AML-193 (cell line): ENCODE data around the gene IKZF2.

Source experiments
- DNase-seq, 2 experiments: peaks; one replicate each; lab custom pipeline; 2025; lab: John Stamatoyannopoulos, UW

The IKZF2 gene

DNA sequence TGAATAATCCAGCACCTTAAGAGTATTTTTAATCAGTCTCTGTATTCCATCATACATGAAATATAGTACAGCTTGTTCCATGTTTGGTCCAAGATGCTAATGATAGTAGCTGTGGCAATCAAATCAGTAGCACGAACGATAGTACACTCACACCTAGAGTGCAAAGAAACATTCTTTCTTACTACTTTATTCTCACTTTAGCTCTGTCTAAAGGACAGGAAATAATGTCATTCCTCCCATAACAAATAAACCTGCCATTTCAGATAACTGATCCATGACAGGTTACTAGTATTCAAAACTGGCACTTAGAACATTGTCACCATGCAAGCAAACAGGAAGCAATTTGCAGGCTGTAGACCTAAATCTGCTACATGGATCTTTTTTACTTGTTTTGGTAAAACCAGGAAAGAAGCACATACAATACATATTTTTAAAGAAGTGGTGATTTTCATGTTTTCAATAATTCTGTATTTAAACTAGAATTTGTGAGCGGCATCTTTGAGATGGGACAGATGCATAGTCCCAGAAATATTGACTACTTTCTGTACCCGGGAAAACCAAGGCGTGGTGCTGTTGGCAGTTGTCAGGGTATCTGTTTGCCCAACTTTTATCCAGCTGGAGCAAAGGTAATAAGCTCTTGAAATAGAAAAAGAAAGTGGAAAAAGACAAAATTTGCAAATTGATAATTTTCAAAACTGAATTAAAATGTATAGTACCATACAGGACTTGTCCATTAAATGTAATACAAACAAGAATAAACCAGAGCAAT lies 49.5 kb downstream of the IKZF2 start:
- DNase-seq: no peak

- no peak for DNase-seq
Measured at GRCh38 chr2:213101109-213101508, 50.3 kb downstream of the IKZF2 start.

- DNase-seq: no peak
Measured at GRCh38 chr2:213098612-213099011, 52.8 kb downstream of the IKZF2 start.

- DNase-seq: no peak
Measured at GRCh38 chr2:213091765-213092164, 59.6 kb downstream of the IKZF2 start.

GRCh38 chr2:213090772-213091171 lies 60.6 kb downstream of the IKZF2 start:
- DNase-seq: no peak

- no peak for DNase-seq
Measured at GRCh38 chr2:213089438-213089837, 62.0 kb downstream of the IKZF2 start.

DNA sequence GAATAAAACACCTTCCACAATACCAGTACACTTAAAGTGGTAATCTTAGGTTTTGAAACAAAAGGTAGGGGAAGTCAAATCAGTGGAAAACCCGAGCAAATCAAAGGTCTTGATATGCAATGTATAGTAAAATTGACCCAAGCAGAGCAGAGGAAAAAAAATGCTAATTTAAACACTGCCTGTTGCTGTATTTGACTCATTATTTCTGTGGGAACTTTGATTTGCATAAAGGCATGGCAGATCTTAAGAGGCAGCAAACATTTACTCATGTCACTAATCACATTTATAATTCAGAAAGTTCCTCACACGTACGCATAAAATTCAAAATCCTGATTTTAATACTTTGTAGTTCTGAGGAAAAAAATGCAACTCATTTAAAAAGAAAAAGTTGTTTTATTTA lies 64.4 kb downstream of the IKZF2 start:
- no peak for DNase-seq

GRCh38 chr2:213086571-213086970 lies 64.8 kb downstream of the IKZF2 start:
- DNase-seq: no peak

GRCh38 chr2:213086050-213086449 lies 65.4 kb downstream of the IKZF2 start:
- no peak for DNase-seq

DNA sequence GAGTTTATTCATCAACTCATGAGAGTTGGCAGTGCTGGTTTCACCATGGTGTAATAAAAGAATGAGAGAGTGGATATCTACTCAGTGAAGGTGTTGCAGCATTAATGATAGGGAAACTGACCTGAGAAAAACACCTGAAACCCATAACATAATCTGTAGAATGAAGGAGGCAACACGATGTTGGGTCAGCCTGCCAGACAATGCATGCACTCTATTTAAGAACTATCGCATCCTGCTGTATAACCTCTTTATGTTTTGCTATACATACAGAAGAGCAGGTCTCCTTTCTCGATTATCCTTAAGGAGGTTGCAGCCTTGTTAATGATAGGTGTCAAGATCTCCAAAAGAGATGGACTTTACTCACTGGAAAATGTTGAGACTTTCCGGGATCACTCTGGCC lies 65.9 kb downstream of the IKZF2 start:
- no peak for DNase-seq

DNA sequence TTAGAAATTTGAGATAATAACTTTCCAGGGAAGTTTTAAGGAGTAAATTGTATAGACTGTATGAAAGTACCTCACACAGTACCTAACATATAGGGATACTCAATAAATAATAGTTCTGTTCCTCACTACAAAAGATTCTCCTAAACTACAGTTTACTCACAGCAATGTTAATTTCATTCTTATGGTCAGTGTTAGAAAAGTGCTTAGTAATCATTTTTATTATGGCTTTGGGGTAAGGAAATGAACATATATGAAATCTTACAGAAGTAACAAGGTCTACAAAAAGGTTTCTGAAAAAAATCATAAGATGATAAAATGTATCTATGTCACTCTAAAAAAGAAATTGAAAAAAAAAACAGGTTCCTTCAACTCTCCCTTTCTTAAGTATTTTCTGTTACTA lies 67.2 kb downstream of the IKZF2 start:
- no peak for DNase-seq

DNA sequence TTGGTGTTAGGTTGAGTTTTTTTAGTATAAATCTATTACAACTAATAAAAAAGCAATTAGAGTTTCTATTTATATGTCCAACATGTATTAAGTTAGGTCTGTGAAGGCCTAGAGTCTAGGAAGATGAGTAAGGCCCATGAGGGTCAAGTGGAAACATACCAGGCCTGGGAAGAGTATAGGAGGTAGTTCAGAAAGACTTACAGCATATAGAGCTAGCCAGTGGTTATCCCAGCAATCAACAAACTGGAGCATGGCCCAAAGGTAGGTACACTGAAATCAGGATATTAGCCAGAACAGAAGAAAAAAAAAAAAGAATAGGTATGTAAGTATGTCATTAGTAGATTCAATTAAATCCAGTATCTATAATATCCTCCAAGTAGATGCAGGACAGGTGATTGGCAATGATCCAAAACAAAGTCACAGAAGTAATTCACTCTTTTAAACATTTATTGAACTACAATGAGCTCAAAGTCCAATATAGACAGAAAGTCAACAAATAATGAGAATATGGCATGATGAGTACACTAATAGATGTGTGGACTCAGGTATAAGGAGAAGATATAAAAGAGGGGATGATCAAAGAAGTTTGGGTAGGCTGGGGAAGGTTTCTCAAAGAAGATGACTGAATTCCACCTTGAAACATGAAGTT lies 70.3 kb downstream of the IKZF2 start:
- no peak for DNase-seq

GRCh38 chr2:213079756-213080155 lies 71.7 kb downstream of the IKZF2 start:
- DNase-seq: no peak

- DNase-seq: no peak
Measured at GRCh38 chr2:213078686-213079085, 72.7 kb downstream of the IKZF2 start.

DNA sequence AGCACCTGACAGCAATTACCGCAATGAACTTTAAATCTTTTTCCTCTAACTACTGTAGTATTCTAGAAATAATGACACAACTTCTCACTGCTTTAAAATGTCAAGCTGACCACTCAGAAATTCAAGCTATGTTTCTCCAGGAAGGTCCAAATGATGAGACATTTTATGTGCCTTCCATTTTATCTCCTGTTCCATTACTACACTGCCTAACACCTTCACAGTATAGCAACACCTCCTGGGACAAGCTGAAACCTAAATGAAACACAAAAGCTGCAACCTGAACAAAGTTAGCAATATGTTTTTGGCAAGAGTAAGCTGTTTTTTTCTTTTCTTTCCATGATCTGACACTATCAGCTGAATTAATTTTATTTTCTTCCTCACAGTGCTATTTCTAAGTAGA lies 81.9 kb downstream of the IKZF2 start:
- DNase-seq: no peak

DNA sequence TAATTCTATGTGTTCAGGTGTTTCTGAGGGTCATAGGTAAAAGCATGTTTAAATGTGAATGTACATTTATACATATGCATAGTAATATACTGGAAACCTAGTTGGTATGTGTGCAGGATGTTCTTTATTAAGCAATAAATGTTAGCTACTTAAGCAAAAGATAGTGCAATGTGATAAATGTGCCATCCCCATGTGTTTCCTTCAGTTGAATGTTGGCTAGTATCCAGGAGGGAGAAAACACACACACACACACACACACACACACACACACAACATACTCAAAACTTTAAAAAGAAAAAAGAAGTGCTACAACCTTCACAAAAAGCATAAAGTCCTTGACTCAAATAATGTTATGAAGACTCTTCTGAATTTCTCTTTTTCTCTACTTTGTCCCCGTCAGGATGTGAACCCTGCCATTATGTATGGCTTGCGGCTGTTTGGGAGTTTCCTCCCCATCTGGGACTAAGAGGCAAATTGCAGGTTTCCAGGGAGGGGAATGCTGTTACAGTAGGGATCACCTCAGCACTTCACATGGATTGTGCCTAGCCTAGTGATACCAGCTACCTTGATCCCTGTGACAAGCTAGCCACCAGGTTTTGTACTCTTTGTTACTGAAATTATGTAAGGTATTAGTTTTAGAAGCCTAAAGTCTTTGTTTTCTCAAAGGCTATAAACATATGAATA lies 82.6 kb downstream of the IKZF2 start:
- DNase-seq: peak in 1 of 2 experiments; percentile 19

GRCh38 chr2:213067888-213068287 lies 83.5 kb downstream of the IKZF2 start:
- no peak for DNase-seq

GRCh38 chr2:213066443-213066743 lies 85.0 kb downstream of the IKZF2 start:
- DNase-seq: no peak

DNA sequence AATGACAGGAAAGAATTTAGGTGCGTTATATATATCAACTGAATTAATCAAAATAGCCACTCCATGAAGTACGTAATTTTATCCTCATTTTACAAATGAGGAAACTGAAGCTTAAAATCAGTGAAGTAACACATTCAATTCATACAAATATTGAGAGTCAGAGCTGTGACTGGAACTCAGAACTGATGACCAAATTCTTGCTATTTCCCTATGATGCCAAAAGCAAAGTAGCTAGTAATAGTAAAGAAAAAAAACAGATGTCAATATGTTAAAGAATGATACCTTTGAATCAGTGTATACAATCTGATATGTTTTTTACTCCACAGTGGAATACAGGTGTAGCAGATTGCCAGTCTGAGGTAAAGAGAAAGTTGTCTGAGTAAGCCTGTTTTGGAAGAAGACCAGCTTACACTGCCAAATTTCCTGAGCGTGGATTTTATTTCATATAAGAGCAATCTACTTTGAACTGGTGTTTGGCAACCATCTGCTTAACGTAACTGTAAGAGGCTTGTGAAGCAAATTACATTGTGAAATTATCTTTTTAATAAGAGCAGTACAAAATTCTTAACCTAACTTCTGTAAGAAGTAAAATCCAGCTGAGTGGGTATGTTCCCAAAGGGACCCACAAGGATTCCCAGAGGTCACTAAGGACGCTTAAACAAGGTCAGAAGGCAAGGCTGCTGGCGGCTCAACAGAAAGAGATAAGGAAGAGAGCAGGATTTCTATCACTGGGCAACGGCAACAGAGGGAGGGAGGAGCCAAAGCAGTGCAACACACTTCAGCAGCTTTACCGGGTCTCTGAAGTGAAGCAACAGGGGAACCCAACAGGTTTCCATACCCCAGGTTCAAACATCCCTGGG lies 85.6 kb downstream of the IKZF2 start:
- peak in 1 of 2 experiments; percentile 12 for DNase-seq

- DNase-seq: no peak
Measured at GRCh38 chr2:213064099-213064498, 87.3 kb downstream of the IKZF2 start.

DNA sequence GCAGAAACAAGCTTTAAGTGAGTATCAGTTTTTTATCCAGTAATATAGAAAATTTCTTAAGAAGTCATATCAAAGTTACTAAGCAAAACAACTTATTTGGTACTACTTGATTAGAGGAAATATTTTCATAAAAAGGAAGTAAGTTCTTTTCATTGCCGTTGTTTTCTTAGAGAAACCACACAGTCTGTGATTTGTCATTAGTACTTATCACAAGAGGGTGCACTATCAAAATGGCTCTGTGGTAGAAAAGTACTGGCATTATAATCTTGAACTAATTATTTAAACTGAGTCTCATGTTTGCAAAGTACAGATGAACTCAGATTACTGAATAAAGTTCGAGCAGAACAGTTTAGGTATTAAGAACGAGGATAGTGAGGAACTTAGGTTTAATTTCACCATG lies 93.4 kb downstream of the IKZF2 start:
- no peak for DNase-seq

- no peak for DNase-seq
Measured at GRCh38 chr2:213046431-213046830, 105.0 kb downstream of the IKZF2 start.
